Muscle of back (tissue), 13 donors: ENCODE results near the gene NIPA2. TPM values are rescaled to one million over a fixed set of nuclear protein-coding genes. Genes with fewer than 3 reads are reported as not detected.
A peak's percentile ranks its signal among the peaks of the same experiment; 100 is the strongest.
"Not testable (repeated sequence)": the region's sequence is repeated elsewhere in the genome, so short reads cannot be mapped to it uniquely, and the experiment has no call there.

Experiments
- DNase-seq, 3 donors: peaks; one replicate each; pipeline versions ENCODE4 v3.0.0 to v3.0.0-alpha.2; 2013
- long read RNA-seq, 9 donors: transcript quantifications; one replicate each; lab custom pipeline, GENCODE V29; 2026
- polyA plus RNA-seq, 10 donors: library from polyadenylated mRNA; unstranded; fragments of 120-200 nt; gene quantifications; one replicate each; pipeline ENCODE4 v1.2.1, GENCODE V29; 2013; ENCODE audit not compliant: insufficient read length in 10 of 10

Gene NIPA2
- polyA plus RNA-seq, result 10 to 100 TPM; 37.5 to 47.1 (median 41.5) TPM
- long read RNA-seq, donor 1, partial matches to known transcripts, result 14 of 21 reads
- long read RNA-seq, donor 1, other reads (novel, unspliced or antisense), result 0 of 21 reads
- long read RNA-seq, donor 2, transcript NIPA2-203 (6 exons, 2,280 nt), result major isoform, 5 of 9 reads
- long read RNA-seq, donor 2, partial matches to known transcripts, result 0 of 9 reads
- long read RNA-seq, donor 2, other reads (novel, unspliced or antisense), result 0 of 9 reads
- long read RNA-seq, donor 3, result 0 reads
- long read RNA-seq, donor 4, partial matches to known transcripts, result 11 of 14 reads
- long read RNA-seq, donor 4, other reads (novel, unspliced or antisense), result 0 of 14 reads
- long read RNA-seq, donor 5, transcript NIPA2-203 (6 exons, 2,280 nt), result major isoform, 6 of 17 reads
- long read RNA-seq, donor 5, partial matches to known transcripts, result 6 of 17 reads
- long read RNA-seq, donor 5, other reads (novel, unspliced or antisense), result 0 of 17 reads
- long read RNA-seq, donor 6, transcript NIPA2-201 (8 exons, 3,233 nt), result minor isoform, 5 of 17 reads
- long read RNA-seq, donor 6, transcript NIPA2-203 (6 exons, 2,280 nt), result major isoform, 9 of 17 reads
- long read RNA-seq, donor 6, partial matches to known transcripts, result 0 of 17 reads
- long read RNA-seq, donor 6, other reads (novel, unspliced or antisense), result 0 of 17 reads
- long read RNA-seq, donor 7, transcript NIPA2-203 (6 exons, 2,280 nt), result major isoform, 6 of 6 reads
- long read RNA-seq, donor 7, partial matches to known transcripts, result 0 of 6 reads
- long read RNA-seq, donor 7, other reads (novel, unspliced or antisense), result 0 of 6 reads
- long read RNA-seq, donor 8, partial matches to known transcripts, result 0 of 1 reads
- long read RNA-seq, donor 8, other reads (novel, unspliced or antisense), result 0 of 1 reads
- long read RNA-seq, donor 9, partial matches to known transcripts, result 0 of 1 reads
- long read RNA-seq, donor 9, other reads (novel, unspliced or antisense), result 0 of 1 reads

DNA sequence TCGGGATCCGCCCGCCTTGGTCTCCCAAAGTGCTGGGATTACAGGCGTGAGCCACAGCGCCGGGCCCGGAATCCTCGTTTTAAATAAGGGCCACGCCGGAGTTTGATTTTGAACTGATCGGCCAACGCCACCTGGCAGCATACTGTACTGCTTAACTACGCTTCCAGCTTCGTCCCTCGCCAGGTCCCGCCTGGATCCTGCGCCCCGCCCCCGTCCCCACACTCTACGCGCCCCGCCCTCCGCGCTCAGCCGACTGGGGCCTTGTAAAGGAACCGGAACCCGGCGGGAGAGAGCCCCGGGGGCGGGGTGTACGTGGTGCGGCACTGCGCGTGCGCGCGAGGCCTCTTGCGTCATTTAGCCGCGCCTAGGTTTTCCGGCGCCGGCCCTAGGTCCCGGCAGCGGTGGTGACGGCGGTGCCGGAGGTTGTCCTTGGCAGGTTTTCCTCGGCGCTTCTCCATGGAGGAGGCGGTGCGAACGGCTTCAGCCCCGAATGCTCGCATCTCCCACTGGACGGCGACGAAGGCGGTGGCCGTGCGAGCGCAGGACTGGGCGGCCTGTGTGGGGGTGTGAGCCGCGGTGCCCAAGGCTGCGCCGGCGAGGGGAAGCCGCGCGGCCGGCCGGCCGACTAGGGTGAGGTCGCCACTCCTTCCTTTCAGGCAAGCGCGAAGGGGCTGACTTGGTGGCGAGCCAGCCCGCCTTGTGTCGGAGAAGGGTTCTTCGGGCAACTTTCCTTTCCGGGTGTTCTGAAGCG is at the start of gene NIPA2:
TSS of gene NIPA2 (plus strand) at position 375 of the 751 bp plus-strand sequence. CDS start 13,066 bp downstream, outside the sequence.
- peak; percentile 98 to 99 (median 99) for DNase-seq

DNA sequence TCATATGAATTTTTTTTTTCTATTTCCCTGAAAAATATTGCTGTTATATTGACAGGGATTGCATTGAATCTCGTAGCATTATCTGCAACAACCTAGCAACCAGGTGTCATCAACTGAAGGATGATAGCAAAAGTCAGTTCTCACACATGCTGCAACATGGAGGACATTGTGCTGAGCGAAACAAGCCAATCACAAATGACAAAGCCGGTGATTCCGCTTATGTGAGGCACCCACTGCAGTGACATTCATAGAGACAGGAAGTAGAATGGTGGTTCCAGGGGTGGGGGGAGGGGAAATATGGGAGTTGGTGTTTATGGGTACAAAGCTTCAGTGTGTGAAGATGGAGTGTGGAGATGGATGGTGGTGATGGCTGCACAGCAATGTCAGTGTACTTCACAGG is 44.4 kb upstream of the NIPA2 start:
- DNase-seq, result no peak

DNA sequence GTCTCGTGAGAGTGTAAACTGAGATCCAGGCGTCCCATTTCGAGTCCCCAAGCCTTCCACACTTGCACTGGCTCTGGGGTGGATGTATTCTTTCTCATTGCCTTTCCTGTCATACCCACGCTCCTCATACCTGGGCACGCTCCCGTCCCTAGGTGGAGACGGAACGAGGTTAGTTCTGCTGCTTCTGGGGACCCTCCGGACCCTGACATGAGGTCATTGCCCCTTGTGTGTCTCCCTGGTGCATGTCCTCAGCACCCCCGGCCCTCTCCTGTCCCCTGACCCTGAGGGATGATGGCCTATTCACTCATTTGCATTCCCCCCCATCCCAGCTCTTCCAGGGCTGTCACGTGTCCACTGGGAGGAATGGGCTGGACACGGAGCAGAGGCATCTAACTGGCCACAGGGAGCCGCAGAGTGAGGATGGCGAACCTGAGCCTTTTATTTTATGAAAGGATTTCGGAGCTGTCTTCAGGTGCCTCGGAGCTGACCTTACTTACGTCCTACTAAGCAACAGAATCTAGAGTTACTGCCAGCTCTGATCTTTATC is 43.8 kb upstream of the NIPA2 start:
- DNase-seq, result no peak

DNA sequence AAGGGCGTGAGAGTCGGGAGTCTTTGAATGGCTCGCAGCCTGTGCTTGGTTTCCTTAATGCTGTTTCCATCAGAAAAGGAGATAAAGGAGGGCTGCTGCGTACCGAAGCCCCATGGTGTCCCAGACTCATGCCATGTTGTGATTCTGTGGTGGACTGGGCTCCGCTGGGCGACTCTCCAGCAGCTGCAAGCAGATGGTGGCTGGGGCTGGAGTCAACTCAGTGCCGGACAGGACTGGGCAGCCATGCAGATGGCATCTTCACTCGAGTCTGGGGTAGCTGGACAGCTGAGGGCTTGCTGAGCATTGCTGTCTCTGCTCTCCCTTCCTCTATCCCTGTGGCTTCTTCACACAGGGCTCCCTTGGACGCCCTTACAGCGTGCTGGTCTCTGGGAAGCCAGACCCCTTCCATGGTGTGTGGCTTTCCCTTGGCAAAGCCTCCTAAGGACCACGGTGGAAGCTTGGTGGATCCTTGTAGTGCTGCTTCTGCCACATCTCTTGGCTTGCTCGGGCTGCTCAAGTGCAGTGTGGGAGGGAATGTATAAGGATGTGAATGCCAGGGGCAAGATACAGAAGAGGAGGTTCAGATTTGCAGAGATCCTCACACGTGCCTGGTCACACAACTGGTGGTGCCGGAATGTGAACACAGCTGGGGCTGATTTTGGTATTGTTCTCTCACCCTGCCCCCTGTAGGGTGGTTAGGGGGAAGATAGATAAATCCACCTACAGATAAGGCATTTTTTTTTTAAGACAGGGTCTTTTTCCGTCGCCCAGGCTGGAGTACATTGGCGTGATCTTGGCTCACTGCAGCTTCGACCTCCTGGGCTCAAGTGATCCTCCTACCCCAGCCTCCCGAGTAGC is 43.0 kb upstream of the NIPA2 start:
- DNase-seq, result no peak

DNA sequence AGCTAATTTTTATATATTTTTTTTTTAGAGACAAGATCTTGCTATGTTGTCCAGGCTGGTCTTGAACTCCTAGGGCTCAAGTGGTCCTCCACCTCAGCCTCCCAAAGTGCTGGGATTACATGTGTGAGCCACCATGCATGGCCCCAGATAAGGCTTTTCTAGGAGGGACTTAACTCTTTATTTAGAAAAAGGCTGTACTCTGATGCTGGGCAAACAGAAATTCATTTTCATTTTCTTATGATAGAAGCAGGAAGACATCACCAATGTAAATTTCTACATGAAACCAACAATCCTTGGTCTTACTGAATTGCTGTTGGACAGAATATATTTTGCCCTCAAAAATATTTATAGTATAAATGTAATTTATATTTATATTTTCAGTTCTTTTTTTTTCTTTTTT is 42.4 kb upstream of the NIPA2 start:
- DNase-seq, result no peak

DNA sequence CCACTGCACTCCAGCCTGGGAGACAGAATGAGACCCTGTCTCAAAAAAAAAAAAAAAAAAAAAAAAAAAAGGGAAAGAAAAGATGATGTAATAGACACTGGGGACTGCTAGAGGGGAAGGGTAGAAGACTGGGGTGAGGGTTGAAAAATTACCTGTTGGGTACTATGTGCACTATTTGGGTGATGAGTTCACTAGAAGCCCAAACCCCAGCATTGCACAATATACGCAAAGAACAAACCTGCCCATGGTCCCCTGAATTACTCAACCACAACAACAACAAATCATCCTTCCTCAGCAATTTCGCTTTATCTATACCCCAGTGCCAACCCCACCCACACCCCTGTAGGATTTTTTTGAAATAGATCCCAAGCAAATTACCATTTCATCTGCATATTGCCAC is 38.6 kb upstream of the NIPA2 start:
- DNase-seq, result no peak

DNA sequence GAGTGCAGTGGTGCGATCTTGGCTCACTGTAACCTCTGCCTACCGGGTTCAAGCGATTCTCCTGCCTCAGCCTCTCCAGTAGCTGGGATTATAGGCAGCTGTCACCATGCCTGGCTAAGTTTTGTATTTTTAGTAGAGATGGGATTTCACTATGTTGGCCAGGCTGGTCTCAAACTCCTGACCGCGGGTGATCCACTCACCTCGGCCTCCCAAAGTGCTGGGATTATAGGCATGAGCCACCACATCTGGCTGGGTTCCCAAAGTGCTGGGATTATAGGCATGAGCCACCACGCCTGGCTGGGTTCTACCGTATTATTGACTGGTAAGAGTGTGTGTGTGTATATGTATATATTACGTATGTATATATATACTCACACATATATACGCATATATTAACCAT is 35.5 kb upstream of the NIPA2 start:
- DNase-seq, result not testable (repeated sequence)

DNA sequence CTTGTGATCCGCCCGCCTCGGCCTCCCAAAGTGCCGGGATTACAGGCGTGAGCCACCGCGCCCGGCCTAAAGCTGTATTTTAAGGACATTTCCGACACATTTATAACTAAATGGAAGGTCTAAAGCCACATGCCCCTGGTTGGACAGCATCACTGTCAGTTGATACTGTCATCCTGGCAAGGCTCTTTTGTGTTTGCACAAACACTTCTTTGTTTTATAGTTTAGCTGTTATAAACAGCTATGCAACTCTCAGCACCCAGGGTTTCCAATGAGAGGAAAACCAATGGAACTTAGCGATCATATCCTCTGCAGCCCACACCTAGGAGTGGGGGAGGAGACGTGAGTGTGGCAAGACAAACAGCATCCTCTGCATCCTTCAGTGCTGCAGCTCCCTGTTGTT is 32.3 kb upstream of the NIPA2 start:
- no peak for DNase-seq

DNA sequence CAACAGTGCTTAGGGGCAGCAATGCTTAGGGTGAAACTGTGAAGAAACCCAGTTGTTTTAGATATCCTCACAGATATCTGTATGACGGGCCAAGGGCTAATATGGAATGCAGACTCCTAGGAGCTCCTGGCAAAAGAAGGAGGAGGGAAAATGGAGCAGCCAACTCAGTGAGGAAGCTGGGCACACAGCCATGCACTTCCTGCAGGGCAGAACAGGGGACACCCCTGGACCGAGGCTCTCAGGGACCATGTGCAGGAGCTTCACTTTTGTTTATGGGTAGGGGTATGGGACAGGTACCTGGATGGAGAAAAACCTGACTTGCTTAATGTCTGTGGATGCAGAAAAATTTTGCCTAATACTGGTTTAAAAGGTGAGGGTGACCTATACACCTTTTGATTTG is 31.8 kb upstream of the NIPA2 start:
- no peak for DNase-seq

DNA sequence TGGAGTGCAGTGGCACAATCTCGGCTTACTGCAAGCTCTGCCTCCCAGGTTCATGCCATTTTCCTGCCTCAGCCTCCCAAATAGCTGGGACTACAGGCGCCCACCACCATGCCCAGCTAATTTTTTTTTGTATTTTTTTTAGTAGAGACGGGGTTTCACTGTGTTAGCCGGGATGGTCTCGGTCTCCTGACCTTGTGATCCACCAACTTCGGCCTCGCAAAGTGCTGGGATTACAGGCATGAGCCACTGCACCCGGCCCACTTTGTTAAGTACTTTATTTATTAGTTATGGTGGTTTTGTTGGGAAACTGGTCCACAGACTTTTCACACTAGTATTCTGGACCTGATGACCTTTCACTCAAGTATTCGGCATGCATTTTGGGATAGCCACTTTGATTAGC is 30.6 kb upstream of the NIPA2 start:
- DNase-seq, result not testable (repeated sequence)

DNA sequence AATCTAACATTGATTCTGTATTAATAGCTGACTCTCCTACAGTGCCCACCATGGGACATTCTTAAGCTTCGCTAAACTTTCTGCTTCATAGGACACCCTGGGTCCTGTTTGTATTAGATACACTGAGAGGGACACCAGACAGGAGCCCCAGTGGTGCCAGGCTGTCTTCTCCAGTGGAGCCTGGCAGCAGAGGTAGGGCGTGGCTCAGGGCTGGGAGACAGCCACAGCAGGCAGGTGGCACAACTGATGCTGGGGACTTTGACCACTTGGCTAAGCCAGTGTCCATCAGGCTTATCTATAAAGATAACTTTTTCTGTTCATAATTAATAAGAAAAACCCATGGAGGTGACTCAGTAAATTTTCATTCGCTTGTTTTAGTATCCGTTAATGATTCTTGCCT is 30.2 kb upstream of the NIPA2 start:
- no peak for DNase-seq

DNA sequence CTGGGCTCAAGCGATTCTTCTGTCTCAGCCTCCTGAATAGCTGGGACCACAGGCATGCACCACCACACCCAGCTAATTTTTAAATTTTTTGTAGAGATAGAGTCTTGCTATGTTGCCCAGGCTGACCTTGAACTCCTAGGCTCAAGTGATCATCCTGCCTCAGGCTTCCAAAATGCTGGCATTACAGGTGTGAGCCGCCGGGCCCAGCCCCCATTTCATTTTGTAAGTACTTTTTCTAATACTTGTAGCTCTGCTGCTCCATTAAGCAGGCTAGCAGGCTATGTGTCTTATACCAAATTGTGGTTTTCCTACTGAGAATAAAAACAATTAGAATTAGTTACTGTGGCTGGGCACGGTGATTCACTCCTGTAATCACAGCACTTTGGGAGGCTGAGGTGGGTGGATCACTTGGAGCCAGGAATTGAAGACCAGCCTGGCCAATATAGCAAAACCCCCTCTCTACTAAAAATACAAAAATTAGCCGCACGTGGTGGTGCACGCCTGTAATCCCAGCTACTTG is 29.6 kb upstream of the NIPA2 start:
- DNase-seq, result no peak

DNA sequence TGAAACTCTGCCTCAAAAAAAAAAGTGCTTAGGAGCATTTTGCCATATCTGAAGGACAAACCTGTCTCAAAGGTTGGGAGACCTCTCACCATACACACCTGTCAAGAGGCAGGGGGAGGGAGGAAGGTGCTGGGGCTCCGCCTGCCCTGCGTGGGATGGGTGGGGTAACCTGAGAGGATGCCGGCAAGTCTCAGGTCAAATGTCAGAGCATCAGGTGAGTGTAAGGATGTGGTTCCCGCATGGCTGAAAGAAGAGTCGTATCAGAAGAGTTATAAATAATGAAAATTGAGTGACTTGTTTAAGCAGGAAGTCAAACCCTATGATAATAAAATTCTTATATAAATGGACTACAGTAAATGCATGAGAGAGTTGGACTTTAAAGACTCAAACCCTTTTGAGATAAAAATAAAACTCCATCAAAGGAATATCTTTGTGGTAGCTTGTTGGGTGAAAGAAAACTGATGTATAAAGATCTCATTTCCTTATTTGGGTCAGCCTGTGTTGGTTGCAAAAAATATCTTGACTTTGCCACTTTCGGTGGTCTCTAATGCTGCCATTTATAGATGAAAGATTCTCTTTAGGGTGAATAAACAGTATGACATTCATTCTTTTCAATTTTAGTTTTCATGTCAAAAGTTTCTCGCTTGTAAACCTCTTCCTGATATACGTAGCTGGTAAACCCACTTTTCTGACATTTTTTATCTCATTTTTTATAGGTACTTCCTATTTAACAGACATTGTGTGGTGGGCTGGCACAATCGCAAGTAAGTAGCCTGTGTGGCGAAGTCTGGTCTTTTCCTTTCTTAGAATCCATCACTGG is 28.2 kb upstream of the NIPA2 start:
- DNase-seq, result no peak

DNA sequence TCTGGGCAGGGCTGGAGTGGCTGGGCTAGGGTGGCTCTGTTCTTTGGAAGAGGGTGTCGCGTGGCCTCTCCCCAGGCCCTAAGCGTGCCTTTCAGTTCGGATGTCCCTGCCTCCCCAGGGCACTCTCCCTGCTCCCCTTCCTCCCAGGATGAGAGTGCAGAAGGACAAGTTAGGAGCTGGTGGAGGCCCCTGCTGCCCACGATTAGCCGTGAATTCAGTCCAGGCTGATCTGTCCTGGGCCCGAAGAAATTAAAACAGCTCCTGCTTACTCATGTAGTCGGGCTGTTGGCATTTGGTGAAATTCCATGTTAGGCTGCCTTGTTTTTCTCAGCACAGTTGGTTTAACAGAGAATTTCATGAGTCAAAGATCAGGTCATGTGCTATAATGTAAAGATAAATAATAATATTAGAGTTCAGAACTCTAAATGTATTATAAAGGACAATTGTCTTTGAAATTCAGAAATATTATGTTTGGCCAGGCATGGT is 27.6 kb upstream of the NIPA2 start:
- DNase-seq, result no peak

DNA sequence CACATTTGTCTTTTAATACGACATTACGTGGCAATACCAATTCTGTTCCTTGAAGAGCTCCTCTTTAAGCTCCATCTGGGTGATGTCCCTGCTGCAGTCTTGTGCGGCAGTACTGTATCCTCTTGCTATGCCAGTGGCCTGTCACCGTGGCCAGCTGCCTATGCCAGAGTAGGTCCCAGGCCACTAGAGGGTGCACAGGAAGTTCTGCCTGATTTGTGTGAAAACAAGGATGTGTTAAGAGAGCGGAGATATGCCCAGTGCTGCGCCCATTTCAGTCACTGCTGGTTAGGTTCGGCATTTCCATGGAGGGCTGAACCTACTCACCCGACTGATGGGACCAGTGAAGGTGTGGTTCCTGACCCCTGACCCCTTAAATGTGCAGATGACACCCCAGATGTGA is 26.8 kb upstream of the NIPA2 start:
- no peak for DNase-seq

DNA sequence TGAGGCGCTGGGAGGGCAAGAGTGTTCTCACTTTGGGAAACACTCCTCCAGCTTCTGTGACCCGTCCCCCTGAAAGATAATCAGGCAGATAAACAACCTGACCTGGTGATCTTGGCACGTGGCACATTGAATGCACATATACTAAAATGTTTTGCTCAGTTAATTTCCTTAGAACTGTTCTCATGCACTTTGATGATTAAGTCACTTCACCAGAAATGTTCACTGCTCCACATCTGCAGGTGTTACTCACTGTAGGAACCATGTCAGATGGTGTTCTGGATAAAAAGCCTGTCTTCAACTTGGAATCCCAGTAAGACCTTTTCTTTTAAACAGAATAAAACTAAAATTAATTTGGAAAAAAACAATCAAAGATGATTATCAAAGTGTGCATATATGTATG is 24.6 kb upstream of the NIPA2 start:
- no peak for DNase-seq

DNA sequence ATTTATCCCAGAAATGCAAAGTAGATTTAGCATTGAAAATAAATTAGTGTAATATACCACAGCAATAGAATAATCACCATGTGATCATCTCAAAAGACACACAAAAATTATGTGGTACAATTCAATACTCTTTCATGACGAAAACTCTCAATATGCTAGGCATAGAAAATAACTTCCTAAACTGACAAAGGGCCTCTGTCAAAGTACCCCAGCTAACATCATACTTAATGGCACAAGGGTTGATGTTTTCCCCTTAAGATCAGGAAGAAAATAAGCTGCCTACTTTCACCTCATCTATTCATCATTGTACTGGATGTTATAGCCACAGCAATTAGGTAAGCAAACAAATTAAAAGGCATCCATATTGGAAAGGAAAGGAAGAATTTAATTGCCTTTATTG is 22.7 kb upstream of the NIPA2 start:
- no peak for DNase-seq

DNA sequence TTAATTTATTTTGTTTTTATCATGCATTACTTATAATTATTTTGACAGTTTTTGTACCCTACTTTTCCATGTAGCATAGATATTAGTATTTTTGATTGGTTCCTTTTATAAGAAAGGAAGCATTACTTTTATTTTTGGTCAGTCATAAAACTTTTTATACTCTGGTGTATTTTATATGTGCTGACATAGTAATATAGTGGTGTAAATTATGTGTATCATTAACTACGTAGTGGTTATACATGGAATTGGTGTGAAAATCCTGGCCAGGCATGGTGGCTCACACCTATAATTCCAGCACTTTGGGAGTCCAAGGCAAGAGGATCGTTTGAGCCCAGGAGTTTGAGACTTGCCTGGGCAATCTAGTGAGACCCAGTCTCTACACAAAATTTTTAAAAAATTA is 18.8 kb upstream of the NIPA2 start:
- DNase-seq, result no peak

DNA sequence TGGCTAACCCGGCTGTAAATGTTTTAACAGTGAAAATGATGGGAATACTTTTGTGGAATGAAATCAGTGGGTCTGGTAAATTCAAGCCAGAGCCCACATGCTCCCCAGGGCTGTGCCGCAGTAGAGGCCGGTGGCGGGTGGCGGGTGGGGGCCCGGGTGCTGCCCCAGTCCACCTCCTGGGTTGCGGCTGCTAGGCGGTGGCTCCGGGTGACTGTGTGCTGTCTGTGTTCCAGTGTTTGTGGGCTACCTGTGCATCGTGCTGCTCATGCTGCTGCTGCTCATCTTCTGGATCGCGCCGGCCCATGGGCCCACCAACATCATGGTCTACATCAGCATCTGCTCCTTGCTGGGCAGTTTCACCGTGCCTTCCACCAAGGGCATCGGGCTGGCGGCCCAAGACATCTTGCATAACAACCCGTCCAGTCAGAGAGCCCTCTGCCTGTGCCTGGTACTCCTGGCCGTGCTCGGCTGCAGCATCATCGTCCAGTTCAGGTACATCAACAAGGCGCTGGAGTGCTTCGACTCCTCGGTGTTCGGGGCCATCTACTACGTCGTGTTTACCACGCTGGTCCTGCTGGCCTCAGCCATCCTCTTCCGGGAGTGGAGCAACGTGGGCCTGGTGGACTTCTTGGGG is 14.9 kb upstream of the NIPA2 start:
- no peak for DNase-seq
